Hematopoietic multipotent progenitor cell treated with erythropoietin and hydrocortisone succinate and interleukin-3 and kit ligand, for 6 days (in vitro differentiated cells): ENCODE measurements around the gene HSDL2.
"Not testable (repeated sequence)": the region's sequence is repeated elsewhere in the genome, so short reads cannot be mapped to it uniquely, and the experiment has no call there.

Experiments
- DNase-seq: peaks from one replicate; pipeline ENCODE4 v3.0.0-alpha.2; 2015

The HSDL2 gene

DNA sequence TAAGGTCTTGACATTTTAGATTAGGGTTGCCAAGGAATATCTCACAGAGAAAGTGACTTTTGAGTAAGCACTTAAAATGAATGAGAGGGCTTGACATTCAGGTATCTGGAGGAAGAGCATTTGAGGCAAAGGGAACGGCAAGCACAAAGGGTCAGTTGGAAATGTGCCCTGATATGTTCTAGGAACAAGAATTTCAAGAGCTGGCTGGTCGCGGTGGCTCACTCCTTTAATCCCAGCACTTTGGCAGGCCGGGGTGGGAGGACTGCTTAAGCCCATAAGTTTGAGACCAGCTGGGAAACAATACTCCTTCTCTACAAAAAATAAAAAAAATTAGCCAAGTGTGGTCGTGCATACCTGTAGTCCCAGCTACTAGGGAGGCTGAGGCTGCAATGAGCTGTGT lies 123.3 kb downstream of the HSDL2 start:
- DNase-seq = no peak

DNA sequence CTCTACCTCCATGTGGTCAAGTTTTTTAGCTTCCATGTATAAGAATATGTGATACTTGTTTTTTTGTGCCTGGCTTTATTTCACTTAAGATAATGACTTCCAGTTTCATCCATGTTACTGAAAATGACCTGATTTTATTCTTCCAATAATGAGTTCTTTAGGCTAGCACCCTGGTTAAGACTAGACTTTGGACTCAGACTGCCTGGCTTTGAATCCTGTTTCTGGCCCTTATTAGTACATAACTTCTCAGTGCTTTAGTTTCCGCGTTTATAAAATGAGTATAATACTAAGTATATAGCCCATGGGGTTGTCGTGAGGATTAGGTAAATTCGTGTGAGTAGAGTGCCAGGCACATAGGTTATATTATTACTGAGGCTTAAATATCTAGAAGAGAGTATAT lies 125.2 kb downstream of the HSDL2 start:
- no peak for DNase-seq

DNA sequence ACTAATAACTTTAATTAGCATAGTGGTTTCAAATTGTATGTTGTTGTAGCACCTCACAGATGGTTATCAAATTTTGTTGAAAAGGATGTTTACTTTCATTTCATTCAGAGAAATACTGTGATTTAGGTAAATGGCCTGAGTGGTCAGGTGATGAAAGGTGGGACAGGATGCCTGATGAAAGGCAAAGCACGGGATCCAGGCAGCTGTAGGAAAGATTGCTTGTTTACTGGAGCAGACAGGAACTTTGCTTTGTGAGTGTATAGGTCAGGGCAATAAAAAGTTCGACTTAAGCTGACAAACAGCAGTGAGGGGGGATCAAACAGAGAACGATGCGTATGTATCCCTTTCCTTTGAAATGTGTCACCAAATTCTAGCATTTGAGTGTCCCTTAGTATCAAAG lies 125.7 kb downstream of the HSDL2 start:
- no peak for DNase-seq

DNA sequence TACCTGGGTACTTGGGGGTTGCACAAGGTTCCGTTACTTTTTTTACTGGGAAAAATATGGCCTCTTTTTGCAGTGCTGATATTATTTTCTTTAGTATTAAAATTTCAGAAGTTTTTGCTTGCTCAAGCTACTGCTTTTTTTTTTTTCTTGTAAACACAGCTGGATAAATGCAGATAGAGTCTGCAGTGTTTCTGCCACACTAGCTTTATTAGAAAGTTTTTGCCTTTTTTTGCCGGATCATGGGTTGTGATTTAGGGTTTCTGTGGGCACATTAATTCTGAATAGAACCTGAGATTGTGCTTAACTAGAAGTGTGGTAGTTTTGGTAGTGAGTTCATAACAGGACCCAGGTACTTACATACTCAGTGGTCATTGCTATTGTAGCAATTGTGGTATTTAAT lies 126.7 kb downstream of the HSDL2 start:
- no peak for DNase-seq

DNA sequence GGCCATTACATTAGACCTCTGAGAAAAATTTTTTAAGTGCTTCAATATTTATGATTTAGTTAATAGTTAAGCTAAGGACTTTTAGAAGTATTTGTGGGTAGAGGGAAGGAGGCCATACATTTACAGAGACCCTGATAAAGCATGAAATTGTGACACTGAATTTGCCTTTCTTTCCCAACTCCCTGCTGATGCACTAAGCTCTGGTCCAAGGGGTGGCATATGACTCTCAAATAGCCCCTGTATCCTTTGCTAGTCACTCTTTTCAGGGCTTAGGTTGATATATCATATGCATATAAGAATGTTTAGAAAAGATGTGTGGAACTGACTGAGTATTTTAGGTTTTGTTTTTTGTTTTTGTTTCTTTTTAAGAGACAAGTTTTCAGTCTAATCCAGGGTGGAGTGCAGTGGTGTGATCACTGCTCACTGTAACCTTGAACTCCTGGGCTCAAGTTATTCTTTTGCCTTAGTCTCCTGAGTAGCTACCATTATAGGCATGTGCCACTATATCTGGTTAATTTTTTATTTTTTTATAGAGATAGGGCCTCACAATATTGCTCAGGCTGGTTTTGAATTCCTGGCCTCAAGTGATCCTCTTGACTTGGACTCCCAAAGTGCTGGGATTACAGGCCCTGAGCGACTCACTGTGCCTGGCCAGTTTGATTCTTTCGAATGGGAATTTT lies 127.2 kb downstream of the HSDL2 start:
- DNase-seq = no peak

DNA sequence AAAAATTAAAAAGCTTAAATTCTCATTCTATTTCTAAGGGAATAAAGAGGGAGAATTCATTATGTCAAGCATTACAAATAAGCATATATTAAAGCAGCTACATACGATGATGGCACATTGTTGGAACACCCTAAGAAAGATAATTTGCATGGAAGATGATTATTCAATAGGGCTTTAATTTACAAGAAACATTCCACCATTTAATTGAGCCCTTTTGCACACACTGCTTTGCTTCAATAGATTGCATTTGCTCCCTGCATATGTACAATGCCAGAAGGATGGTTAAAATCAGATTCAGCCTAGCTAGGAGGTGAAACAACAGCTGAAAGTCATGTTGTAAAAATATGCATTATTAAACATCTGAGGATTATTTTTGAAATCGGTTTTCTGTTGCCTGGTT lies 128.5 kb downstream of the HSDL2 start:
- DNase-seq = no peak

DNA sequence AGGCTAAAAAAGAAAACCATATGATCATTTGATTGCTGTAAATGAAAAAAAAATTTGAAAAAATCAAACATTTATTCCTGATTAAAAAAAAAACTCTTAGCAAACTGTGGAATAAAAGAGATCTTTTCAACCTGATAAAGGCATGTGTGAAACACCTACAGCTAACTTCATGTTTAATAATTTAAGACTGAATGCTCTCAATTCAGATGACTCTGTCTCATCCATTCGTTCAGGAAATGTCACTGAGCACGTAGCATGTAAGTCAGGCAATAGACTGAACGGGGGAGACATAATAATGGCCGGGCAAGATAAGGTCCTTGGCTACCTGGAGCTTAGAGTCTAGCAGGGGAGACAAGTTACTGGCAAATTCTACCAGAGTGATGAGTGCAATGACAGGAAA lies 132.5 kb downstream of the HSDL2 start:
- not testable (repeated sequence) for DNase-seq

DNA sequence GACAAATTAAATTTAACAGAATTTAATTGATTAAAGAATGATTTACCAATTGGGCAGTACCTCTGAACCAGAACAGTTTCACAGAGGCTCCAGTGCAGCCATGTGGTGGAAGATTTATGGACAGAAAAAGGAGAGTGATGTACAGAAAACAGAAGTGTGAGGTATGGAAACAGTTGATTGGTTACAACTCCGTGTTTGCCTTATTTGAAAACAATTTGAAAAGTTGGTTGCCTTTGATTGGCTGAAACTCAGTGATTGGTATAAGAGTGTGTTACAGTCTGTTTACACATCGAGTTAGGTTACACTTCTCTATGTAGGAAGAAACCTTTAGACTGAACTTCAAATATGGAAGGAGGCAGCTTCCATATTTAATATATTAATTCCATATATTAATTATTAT lies 136.9 kb downstream of the HSDL2 start:
- no peak for DNase-seq

DNA sequence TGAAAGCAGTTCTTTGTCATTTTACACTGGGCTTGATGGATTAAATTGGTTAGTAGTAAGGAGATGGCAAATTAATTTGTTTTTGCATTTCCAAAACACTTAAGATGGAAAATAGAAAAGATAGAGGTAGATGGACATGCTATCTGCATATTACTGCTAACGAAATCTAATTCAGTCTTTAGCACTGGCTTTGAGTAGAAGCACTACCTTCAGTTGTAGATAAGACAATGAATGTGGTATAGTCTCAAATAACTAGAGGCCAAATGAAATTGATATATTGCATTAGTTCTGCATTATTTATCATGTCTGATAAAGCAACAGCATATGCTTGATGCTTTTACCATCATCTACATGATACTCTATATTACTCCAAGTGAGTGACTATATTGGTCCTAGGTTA lies 140.2 kb downstream of the HSDL2 start:
- DNase-seq = no peak

DNA sequence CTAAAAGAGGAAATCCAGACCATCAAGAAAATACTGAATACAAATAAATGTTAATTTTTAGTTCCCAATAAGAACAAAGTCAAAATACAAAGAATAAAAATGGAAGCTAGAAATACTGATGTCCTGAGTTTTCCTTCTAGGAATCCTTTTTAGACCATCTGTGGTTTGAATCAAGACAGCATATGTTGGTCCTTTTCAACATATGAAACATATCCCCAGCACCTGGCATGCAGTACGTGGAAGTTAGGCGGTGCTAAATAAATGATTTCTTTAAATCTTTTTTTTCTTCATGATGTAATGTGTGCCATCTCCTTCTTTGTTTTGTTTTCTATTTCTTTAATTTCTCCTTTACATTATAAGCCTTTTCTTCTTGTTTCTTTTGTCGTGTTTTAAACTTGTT lies 140.7 kb downstream of the HSDL2 start:
- DNase-seq = no peak
